Neuronal stem cell (in vitro differentiated cells): ENCODE data around the gene NUDT12.

Source experiments
- DNase-seq: peaks from one replicate; pipeline ENCODE4 v3.0.0-alpha.2; 2013; ENCODE audit warnings: low spot score
- H2AFZ ChIP-seq: one replicate; pipeline ENCODE4 v1.6.1; 2013; ENCODE audit warnings: mild to moderate bottlenecking, low read length, inconsistent platforms
- H2AK5ac ChIP-seq: 2 replicates; pipeline ENCODE4 v1.6.1; 2013; ENCODE audit warnings: low read depth, mild to moderate bottlenecking, inconsistent platforms, low read length, moderate library complexity, mixed read lengths
- H2BK120ac ChIP-seq: 2 replicates; pipeline ENCODE4 v1.6.1; 2013; ENCODE audit warnings: low read depth, mild to moderate bottlenecking, inconsistent platforms, low read length, moderate library complexity, mixed read lengths
- H2BK12ac ChIP-seq: one replicate; pipeline ENCODE4 v1.6.1; 2013; ENCODE audit warnings: low read length, inconsistent platforms
- H2BK15ac ChIP-seq: 2 replicates; pipeline ENCODE4 v1.6.1; 2013; ENCODE audit warnings: mild to moderate bottlenecking, low read length, inconsistent platforms, mixed read lengths
- H2BK5ac ChIP-seq: one replicate; pipeline ENCODE4 v1.6.1; 2013; ENCODE audit warnings: inconsistent platforms, mild to moderate bottlenecking, low read length, moderate library complexity
- H3K14ac ChIP-seq: one replicate; pipeline ENCODE4 v1.6.1; 2013; ENCODE audit warnings: low read length, inconsistent platforms
- H3K18ac ChIP-seq: 2 replicates; pipeline ENCODE4 v1.6.1; 2013; ENCODE audit warnings: low read length, inconsistent platforms
- H3K23ac ChIP-seq: 2 replicates; pipeline ENCODE4 v1.6.1; 2013; ENCODE audit warnings: low read depth, mild to moderate bottlenecking, mixed read lengths, low read length, inconsistent platforms; ENCODE audit not compliant: poor library complexity
- H3K27ac ChIP-seq: replicated peaks from 3 replicates; pipeline ENCODE4 v1.5.1; 2013; ENCODE audit warnings: low read length, inconsistent platforms
- H3K27me3 ChIP-seq, 3 experiments: 2 replicates each; pipeline ENCODE4 v1.6.1; 2013; ENCODE audit warnings: low read length in 3 of 3, mild to moderate bottlenecking in 2 of 3, inconsistent platforms in 1 of 3, low read depth in 1 of 3, mixed read lengths in 1 of 3, moderate library complexity in 1 of 3; ENCODE audit not compliant: control insufficient read depth in 3 of 3, insufficient read depth in 3 of 3
- H3K36me3 ChIP-seq, 2 donors: replicated peaks in 1 of 2; 2 replicates each; pipeline ENCODE4 v1.6.1; 2013; ENCODE audit warnings: low read length in 2 of 2; ENCODE audit not compliant: control insufficient read depth in 2 of 2, insufficient read depth in 2 of 2
- H3K4ac ChIP-seq: 2 replicates; pipeline ENCODE4 v1.6.1; 2013; ENCODE audit warnings: inconsistent platforms, mild to moderate bottlenecking, low read length, moderate library complexity
- H3K4me1 ChIP-seq, 2 donors: 1 replicate in 1 of 2; 2 replicates in 1 of 2; pipeline ENCODE4 v1.6.1; 2013; ENCODE audit warnings: low read length in 2 of 2, low read depth in 1 of 2; ENCODE audit not compliant: control insufficient read depth in 2 of 2, insufficient read depth in 1 of 2
- H3K4me2 ChIP-seq: one replicate; pipeline ENCODE4 v1.6.1; 2013; ENCODE audit warnings: mild to moderate bottlenecking, low read length, inconsistent platforms; ENCODE audit not compliant: insufficient read depth, poor library complexity, severe bottlenecking
- H3K4me3 ChIP-seq, 2 donors: 2 replicates each; pipeline ENCODE4 v1.5.1; 2013; ENCODE audit warnings: low read length in 2 of 2, mild to moderate bottlenecking in 2 of 2, inconsistent platforms in 1 of 2, moderate library complexity in 1 of 2
- H3K79me1 ChIP-seq: one replicate; pipeline ENCODE4 v1.6.1; 2013; ENCODE audit warnings: low read depth, mild to moderate bottlenecking, inconsistent platforms, low read length, moderate library complexity
- H3K9ac ChIP-seq: one replicate; pipeline ENCODE4 v1.6.1; 2013; ENCODE audit warnings: mild to moderate bottlenecking, low read depth, low read length, inconsistent platforms; ENCODE audit not compliant: poor library complexity
- H3K9me3 ChIP-seq, 2 donors: replicated peaks in 1 of 2; 2 replicates each; pipeline versions ENCODE3 to v1.6.1; 2013; ENCODE audit warnings: low read length in 2 of 2, mild to moderate bottlenecking in 2 of 2, inconsistent platforms in 1 of 2, low read depth in 1 of 2, mixed read lengths in 1 of 2, moderate library complexity in 1 of 2; ENCODE audit not compliant: control insufficient read depth in 2 of 2, insufficient read depth in 1 of 2
- H4K8ac ChIP-seq: one replicate; pipeline ENCODE4 v1.6.1; 2013; ENCODE audit warnings: low read depth, mild to moderate bottlenecking, inconsistent platforms, low read length, moderate library complexity
- H4K91ac ChIP-seq: one replicate; pipeline ENCODE4 v1.6.1; 2013; ENCODE audit warnings: low read length, low read depth, mild to moderate bottlenecking, inconsistent platforms; ENCODE audit not compliant: poor library complexity
- WGBS, 2 donors: extraction: QIAGEN DNeasy Blood & Tissue Kit; methylation state at CpG; one replicate each; pipeline ENCODE4 v1.1.7; 2013; ENCODE audit warnings: missing lambda C conversion rate in 2 of 2, mixed read lengths in 1 of 2; ENCODE audit not compliant: insufficient read length in 2 of 2, insufficient replicate concordance in 1 of 2; ENCODE audit errors: extremely low coverage in 2 of 2; 5-methylcytosine and 5-hydroxymethylcytosine counted together

Gene NUDT12

GRCh38 chr5:103601314-103601713, 38.7 kb upstream of the NUDT12 start:
- Histone ChIP-seq H3K18ac (no peak overlapping the region), H3K9me3 (no peaks in the 10 kb centered on the region), H3K36me3 (no peaks in the 10 kb centered on the region), H2AFZ (no peak overlapping the region), H2BK12ac (no peak overlapping the region), H3K79me1 (no peaks in the 10 kb centered on the region), H2BK120ac (no peak overlapping the region), H4K8ac (no peak overlapping the region), H3K4me1 (no peaks in the 10 kb centered on the region), H3K27ac (no peak overlapping the region), H2BK5ac (no peak overlapping the region), H2BK15ac (no peak overlapping the region), H2AK5ac (no peak overlapping the region), H3K23ac (no peak overlapping the region), H3K4ac (no peak overlapping the region), H3K4me2 (no peak overlapping the region), H3K9ac (no peak overlapping the region), H3K27me3 (no peaks in the 10 kb centered on the region), H4K91ac (no peak overlapping the region), H3K14ac (no peak overlapping the region), H3K4me3 (no peak overlapping the region)
- WGBS, 2 donors, result no CpG with 5 or more reads among the region's 3 CpGs
- DNase-seq, result no peak

- H3K9ac ChIP-seq, result no peak overlapping the region
- no peak overlapping the region for H2BK120ac ChIP-seq
- H4K8ac ChIP-seq, result no peak overlapping the region
- H3K9me3 ChIP-seq, result no peaks in the 10 kb centered on the region
- no peak overlapping the region for H2BK5ac ChIP-seq
- H4K91ac ChIP-seq, result no peak overlapping the region
- H2BK15ac ChIP-seq, result no peak overlapping the region
- WGBS, 2 donors, result no CpG with 5 or more reads among the region's 1 CpG
- H2AFZ ChIP-seq, result no peak overlapping the region
- no peak overlapping the region for H3K14ac ChIP-seq
- H2AK5ac ChIP-seq, result no peak overlapping the region
- H3K4ac ChIP-seq, result no peak overlapping the region
- H3K4me3 ChIP-seq, result no peak overlapping the region
- no peaks in the 10 kb centered on the region for H3K27me3 ChIP-seq
- H3K23ac ChIP-seq, result no peak overlapping the region
- H3K18ac ChIP-seq, result no peak overlapping the region
- no peaks in the 10 kb centered on the region for H3K79me1 ChIP-seq
- DNase-seq, result no peak
- no peak overlapping the region for H3K4me2 ChIP-seq
- no peaks in the 10 kb centered on the region for H3K36me3 ChIP-seq
- no peaks in the 10 kb centered on the region for H3K4me1 ChIP-seq
- H2BK12ac ChIP-seq, result no peak overlapping the region
- H3K27ac ChIP-seq, result no peak overlapping the region
These were observed 37.5 kb upstream of the NUDT12 start for GRCh38 chr5:103600086-103600485.

GRCh38 chr5:103598997-103599566, 36.5 kb upstream of the NUDT12 start:
- Histone ChIP-seq H3K9ac (no peak overlapping the region), H3K27me3 (no peaks in the 10 kb centered on the region), H3K27ac (no peak overlapping the region), H3K4me3 (no peak overlapping the region), H3K4me1 (no peaks in the 10 kb centered on the region), H2BK120ac (no peak overlapping the region), H3K36me3 (no peaks in the 10 kb centered on the region), H2BK5ac (no peak overlapping the region), H2BK15ac (no peak overlapping the region), H3K18ac (no peak overlapping the region), H2BK12ac (no peak overlapping the region), H4K91ac (no peak overlapping the region), H2AK5ac (no peak overlapping the region), H3K4ac (no peak overlapping the region), H3K4me2 (no peak overlapping the region), H3K79me1 (no peaks in the 10 kb centered on the region), H4K8ac (no peak overlapping the region), H3K23ac (no peak overlapping the region), H2AFZ (no peak overlapping the region), H3K14ac (no peak overlapping the region), H3K9me3 (no peaks in the 10 kb centered on the region)
- WGBS, 2 donors, result no CpG with 5 or more reads among the region's 3 CpGs
- DNase-seq, result no peak

DNA sequence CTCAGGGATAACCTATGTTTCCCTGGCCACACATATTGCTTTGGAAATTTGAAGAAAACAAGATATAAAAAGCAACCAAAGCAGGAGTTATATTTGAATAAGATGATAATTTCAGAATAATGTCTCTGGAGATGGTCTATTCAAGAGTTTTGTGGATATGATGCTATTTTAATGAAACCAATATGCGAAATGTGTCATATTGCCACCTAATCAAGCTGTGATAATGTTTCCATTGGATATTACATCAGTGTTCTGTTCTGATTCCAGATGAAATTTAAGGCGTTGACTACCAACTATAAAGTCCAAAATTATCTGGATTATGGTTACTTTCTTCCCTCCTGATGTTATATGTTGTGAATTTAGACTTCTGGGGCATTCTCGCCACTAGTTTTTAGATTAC, 27.6 kb upstream of the NUDT12 start:
- no peak overlapping the region for H3K4me3 ChIP-seq
- H3K14ac ChIP-seq, result no peak overlapping the region
- no peak overlapping the region for H3K4me2 ChIP-seq
- H3K18ac ChIP-seq, result no peak overlapping the region
- H2BK15ac ChIP-seq, result no peak overlapping the region
- DNase-seq, result no peak
- H2BK120ac ChIP-seq, result no peak overlapping the region
- H2BK5ac ChIP-seq, result no peak overlapping the region
- no peak overlapping the region for H3K4ac ChIP-seq
- no CpG with 5 or more reads among the region's 3 CpGs for WGBS, 2 donors
- no peak overlapping the region for H2AK5ac ChIP-seq
- no peaks in the 10 kb centered on the region for H3K27me3 ChIP-seq
- no peak overlapping the region for H4K8ac ChIP-seq
- H2BK12ac ChIP-seq, result no peak overlapping the region
- no peak overlapping the region for H4K91ac ChIP-seq
- no peaks in the 10 kb centered on the region for H3K4me1 ChIP-seq
- no peak overlapping the region for H3K9ac ChIP-seq
- no peaks in the 10 kb centered on the region for H3K9me3 ChIP-seq
- H3K79me1 ChIP-seq, result no peaks in the 10 kb centered on the region
- H3K27ac ChIP-seq, result no peak overlapping the region
- H3K23ac ChIP-seq, result no peak overlapping the region
- H2AFZ ChIP-seq, result no peak overlapping the region
- no peaks in the 10 kb centered on the region for H3K36me3 ChIP-seq
